T-helper 2 cell treated with Interferon-gamma antibody and Interleukin-4, amounts not matched to agents 5 μg/mL and 100 μg/mL, for 36 hours (primary cell): ENCODE results near the gene PALLD.
"Not testable (repeated sequence)": the region's sequence is repeated elsewhere in the genome, so short reads cannot be mapped to it uniquely, and the experiment has no call there.

Source experiments
- DNase-seq: peaks from one replicate; pipeline ENCODE4 v3.0.0; 2021; ENCODE audit warnings: low spot score
- H3K27ac Mint-ChIP-seq: one replicate; pipeline ENCODE4 v1.8.0; 2021; ENCODE audit warnings: mild to moderate bottlenecking, mixed read lengths
- H3K27me3 Mint-ChIP-seq: one replicate; pipeline ENCODE4 v1.8.0; 2021; ENCODE audit warnings: low read depth, mixed read lengths
- H3K36me3 Mint-ChIP-seq: one replicate; pipeline ENCODE4 v1.8.0; 2021; ENCODE audit warnings: low read depth, mixed read lengths
- H3K4me1 Mint-ChIP-seq: one replicate; pipeline ENCODE4 v1.8.0; 2021; ENCODE audit warnings: low read depth, mixed read lengths
- H3K4me3 Mint-ChIP-seq: one replicate; pipeline ENCODE4 v1.8.0; 2022; ENCODE audit warnings: mild to moderate bottlenecking, moderate library complexity, mixed read lengths
- H3K9me3 Mint-ChIP-seq: one replicate; pipeline ENCODE4 v1.8.0; 2021; ENCODE audit warnings: mixed read lengths

PALLD gene

GRCh38 chr4:168496834-168497233, at the start of gene PALLD:
Gene PALLD, plus strand, starts transcription at chr4:168497052.
- Mint-ChIP-seq H3K27ac (no peak within 1 kb of the TSS), H3K4me3 (no peak within 1 kb of the TSS), H3K36me3 (no peaks in the 10 kb centered on the region), H3K27me3 (peaks cover 47% of the 10 kb centered on the region), H3K9me3 (no peaks in the 10 kb centered on the region), H3K4me1 (no peaks in the 10 kb centered on the region)
- DNase-seq, result no peak

- DNase-seq, H3K27ac Mint-ChIP-seq, H3K27me3 Mint-ChIP-seq, H3K9me3 Mint-ChIP-seq, H3K4me3 Mint-ChIP-seq: not testable (repeated sequence)
- H3K4me1 Mint-ChIP-seq, result peaks cover 20% of the 10 kb centered on the region
- H3K36me3 Mint-ChIP-seq, result peaks cover 48% of the 10 kb centered on the region
Observed at GRCh38 chr4:168449063-168449462, 47.8 kb upstream of the PALLD start.

GRCh38 chr4:168449719-168450452, 47.0 kb upstream of the PALLD start:
- peaks cover 51% of the 10 kb centered on the region for H3K36me3 Mint-ChIP-seq
- H3K9me3 Mint-ChIP-seq, result peaks cover 10% of the 10 kb centered on the region
- H3K4me3 Mint-ChIP-seq, result no peak overlapping the region
- peak overlapping the region; percentile 20 for H3K27ac Mint-ChIP-seq
- H3K27me3 Mint-ChIP-seq, result no peaks in the 10 kb centered on the region
- peaks cover 20% of the 10 kb centered on the region for H3K4me1 Mint-ChIP-seq
- DNase-seq, result peak; percentile 31

- no peak overlapping the region for H3K4me3 Mint-ChIP-seq
- H3K36me3 Mint-ChIP-seq, result peaks cover 50% of the 10 kb centered on the region
- peaks cover 20% of the 10 kb centered on the region for H3K4me1 Mint-ChIP-seq
- no peak for DNase-seq
- peak overlapping the region; percentile 5 for H3K27ac Mint-ChIP-seq
- no peaks in the 10 kb centered on the region for H3K27me3 Mint-ChIP-seq
- H3K9me3 Mint-ChIP-seq, result peaks cover 10% of the 10 kb centered on the region
Observed at GRCh38 chr4:168451331-168451730, 45.5 kb upstream of the PALLD start.

GRCh38 chr4:168451744-168452390, 45.0 kb upstream of the PALLD start:
- Mint-ChIP-seq H3K36me3 (peaks cover 49% of the 10 kb centered on the region), H3K9me3 (peaks cover 10% of the 10 kb centered on the region), H3K4me1 (peaks cover 20% of the 10 kb centered on the region), H3K4me3 (no peak overlapping the region), H3K27me3 (no peaks in the 10 kb centered on the region), H3K27ac (no peak overlapping the region)
- DNase-seq, result no peak

GRCh38 chr4:168453146-168453545, 43.7 kb upstream of the PALLD start:
- Mint-ChIP-seq H3K4me1 (peaks cover 20% of the 10 kb centered on the region), H3K27me3 (no peaks in the 10 kb centered on the region), H3K9me3 (peaks cover 10% of the 10 kb centered on the region), H3K27ac (no peak overlapping the region), H3K36me3 (peaks cover 44% of the 10 kb centered on the region), H3K4me3 (no peak overlapping the region)
- no peak for DNase-seq

- DNase-seq, H3K27ac Mint-ChIP-seq, H3K27me3 Mint-ChIP-seq, H3K9me3 Mint-ChIP-seq, H3K4me3 Mint-ChIP-seq, H3K4me1 Mint-ChIP-seq: not testable (repeated sequence)
- H3K36me3 Mint-ChIP-seq, result peaks cover 22% of the 10 kb centered on the region
Observed at GRCh38 chr4:168458256-168458655, 38.6 kb upstream of the PALLD start.

GRCh38 chr4:168461821-168462220, 35.0 kb upstream of the PALLD start:
- H3K4me3 Mint-ChIP-seq, result no peak overlapping the region
- no peaks in the 10 kb centered on the region for H3K27me3 Mint-ChIP-seq
- DNase-seq, result no peak
- H3K36me3 Mint-ChIP-seq, result peaks cover 21% of the 10 kb centered on the region
- H3K4me1 Mint-ChIP-seq, result no peaks in the 10 kb centered on the region
- H3K9me3 Mint-ChIP-seq, result peaks cover 3% of the 10 kb centered on the region
- H3K27ac Mint-ChIP-seq, result no peak overlapping the region

GRCh38 chr4:168472920-168473319, 23.9 kb upstream of the PALLD start:
- Mint-ChIP-seq H3K4me1 (peaks cover 15% of the 10 kb centered on the region), H3K27ac (no peak overlapping the region), H3K4me3 (no peak overlapping the region), H3K36me3 (peaks cover 34% of the 10 kb centered on the region), H3K9me3 (no peaks in the 10 kb centered on the region), H3K27me3 (peaks cover 6% of the 10 kb centered on the region)
- DNase-seq, result no peak

- no peak for DNase-seq
- Mint-ChIP-seq H3K4me3 (no peak overlapping the region), H3K9me3 (no peaks in the 10 kb centered on the region), H3K27ac (no peak overlapping the region), H3K36me3 (peaks cover 41% of the 10 kb centered on the region), H3K4me1 (peaks cover 24% of the 10 kb centered on the region), H3K27me3 (peaks cover 14% of the 10 kb centered on the region)
Observed at GRCh38 chr4:168474660-168475320, 22.1 kb upstream of the PALLD start.

- Mint-ChIP-seq H3K4me1 (peaks cover 30% of the 10 kb centered on the region), H3K9me3 (no peaks in the 10 kb centered on the region), H3K27ac (no peak overlapping the region), H3K27me3 (peaks cover 17% of the 10 kb centered on the region), H3K4me3 (no peak overlapping the region), H3K36me3 (peaks cover 38% of the 10 kb centered on the region)
- no peak for DNase-seq
Observed at GRCh38 chr4:168475745-168476144, 21.1 kb upstream of the PALLD start.

- Mint-ChIP-seq H3K36me3 (peaks cover 30% of the 10 kb centered on the region), H3K9me3 (peaks cover 6% of the 10 kb centered on the region), H3K4me1 (peaks cover 55% of the 10 kb centered on the region), H3K27ac (peak overlapping the region; percentile 17), H3K27me3 (peaks cover 26% of the 10 kb centered on the region), H3K4me3 (peak overlapping the region; percentile 96)
- no peak for DNase-seq
Observed at GRCh38 chr4:168478868-168479267, 18.0 kb upstream of the PALLD start.

- peaks cover 45% of the 10 kb centered on the region for H3K4me1 Mint-ChIP-seq
Observed at GRCh38 chr4:168480931-168481611, 15.8 kb upstream of the PALLD start.

GRCh38 chr4:168483811-168484210, 13.0 kb upstream of the PALLD start:
- Mint-ChIP-seq H3K27ac (no peak overlapping the region), H3K27me3 (peaks cover 19% of the 10 kb centered on the region), H3K4me1 (peaks cover 33% of the 10 kb centered on the region), H3K4me3 (no peak overlapping the region), H3K36me3 (peaks cover 14% of the 10 kb centered on the region), H3K9me3 (peaks cover 6% of the 10 kb centered on the region)
- DNase-seq, result no peak

More at GRCh38 chr4:168480931-168481611, 15.8 kb upstream of the PALLD start:
- peaks cover 6% of the 10 kb centered on the region for H3K9me3 Mint-ChIP-seq
- peaks cover 25% of the 10 kb centered on the region for H3K36me3 Mint-ChIP-seq
- H3K27ac Mint-ChIP-seq, result peak overlapping the region; percentile 97
- no peak for DNase-seq
- peaks cover 30% of the 10 kb centered on the region for H3K27me3 Mint-ChIP-seq
- H3K4me3 Mint-ChIP-seq, result peak overlapping the region; percentile 96
